ENCODE data around the gene CLDN10.

DNA sequence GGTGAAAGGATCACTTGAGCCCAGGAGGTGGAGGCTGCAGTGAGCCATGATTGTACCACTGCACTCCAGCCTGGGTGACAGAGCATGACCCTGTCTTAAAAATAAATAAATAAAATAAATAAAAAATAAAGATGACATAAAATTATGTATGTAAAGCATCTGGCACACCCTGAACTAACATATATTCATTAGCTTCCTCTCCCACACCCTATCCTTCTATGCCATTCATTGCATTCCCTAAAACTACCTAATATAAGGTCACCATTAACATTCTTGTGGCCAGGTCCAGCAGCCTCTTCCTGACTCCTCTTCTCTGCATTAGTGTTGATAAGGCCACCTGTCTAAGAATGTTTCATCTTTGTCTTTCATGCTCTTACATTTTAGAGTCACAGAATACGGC is 44.5 kb upstream of the CLDN10 start:
- TF ChIP-seq CTCF (IDR thresholded peaks at IDR 0.05; ENCODE audit: low read depth, low read length) (no peak), EZH2phosphoT487 (IDR thresholded peaks at IDR 0.05; ENCODE audit: low read depth) (no peak)

Data from OCI-LY3 (cell line).